ENCODE results near the gene VDAC1. TPM values are rescaled to one million over a fixed set of nuclear protein-coding genes. Genes with fewer than 3 reads are reported as not detected.

VDAC1 gene
- total and polyA plus RNA-seq, 3 experiments from 2014 or later, result 92.8 to 422 (median 409) TPM

GRCh38 chr5:134003817-134004625, 754 bp downstream of the VDAC1 start:
- Mint-ChIP-seq H3K36me3 (peaks cover 0 to 16% (median 1%) of the 10 kb centered on the region in 3 donors), H3K27ac (peak overlapping the region; percentile 94 to 99 (median 98)), H3K27me3 (no peaks in the 10 kb centered on the region), H3K9me3 (no peaks in the 10 kb centered on the region), H3K4me1 (peaks cover 43 to 59% (median 55%) of the 10 kb centered on the region in 3 donors), H3K4me3 (peak overlapping the region; percentile 89 to 98 (median 94))
- Histone ChIP-seq H3K27ac (ENCODE audit: low read depth, low read length) (peak overlapping the region; percentile 94), H3K36me3 (ENCODE audit: insufficient read depth, low read length) (peaks cover 5% of the 10 kb centered on the region), H3K4me3 (ENCODE audit: low read length) (peak overlapping the region; percentile 51), H3K27me3 (ENCODE audit: insufficient read depth, low read length, poor library complexity, severe bottlenecking) (no peaks in the 10 kb centered on the region), H3K9me3 (ENCODE audit: low read length) (no peaks in the 10 kb centered on the region), H3K4me1 (ENCODE audit: insufficient read depth, low read length) (peaks cover 39% of the 10 kb centered on the region)
- ChIA-PET CTCF (interaction anchor here (1.0 to 2.0 kb wide), 2 partner anchors 22 to 36 kb away, joined by 3 to 12 read pairs; no protein-coding TSS in a partner anchor), POLR2A (interaction anchor here (1.2 to 2.8 kb wide), 5 partner anchors 10 to 901 kb away, joined by 3 to 15 read pairs (median 3); partner anchors contain the start of genes CAMLG, PCBD2, PPP2CA and SKP1)
- peak; percentile 18 to 57 (median 31) for DNase-seq

GRCh38 chr5:134003064-134003816, 1.5 kb downstream of the VDAC1 start:
- Mint-ChIP-seq H3K27me3 (no peaks in the 10 kb centered on the region), H3K36me3 (peaks cover 0 to 16% (median 1%) of the 10 kb centered on the region in 3 donors), H3K27ac (peak overlapping the region; percentile 94 to 99 (median 98)), H3K4me3 (peak overlapping the region; percentile 89 to 98 (median 94)), H3K4me1 (peaks cover 43 to 66% (median 61%) of the 10 kb centered on the region in 3 donors), H3K9me3 (no peaks in the 10 kb centered on the region)
- POLR2A ChIA-PET, result interaction anchor here (0.6 to 2.8 kb wide), 5 partner anchors 9 to 901 kb away, joined by 3 to 15 read pairs (median 6); partner anchors contain the start of genes PCBD2 and PPP2CA
- Histone ChIP-seq H3K27ac (ENCODE audit: low read depth, low read length) (peak overlapping the region; percentile 94), H3K4me3 (ENCODE audit: low read length) (peak overlapping the region; percentile 51), H3K36me3 (ENCODE audit: insufficient read depth, low read length) (peaks cover 5% of the 10 kb centered on the region), H3K4me1 (ENCODE audit: insufficient read depth, low read length) (peaks cover 39% of the 10 kb centered on the region), H3K9me3 (ENCODE audit: low read length) (no peaks in the 10 kb centered on the region), H3K27me3 (ENCODE audit: insufficient read depth, low read length, poor library complexity, severe bottlenecking) (no peaks in the 10 kb centered on the region)
- DNase-seq, result no peak
- CTCF ChIA-PET, result interaction anchor here (1.0 to 2.0 kb wide), 2 partner anchors 21 to 37 kb away, joined by 3 to 12 read pairs; no protein-coding TSS in a partner anchor

- H3K4me1 ChIP-seq (ENCODE audit: insufficient read depth, low read length), result peaks cover 39% of the 10 kb centered on the region
Measured at GRCh38 chr5:134001938-134002731, 2.6 kb downstream of the VDAC1 start.

GRCh38 chr5:134000696-134001453, 3.9 kb downstream of the VDAC1 start:
- Histone ChIP-seq H3K9me3 (ENCODE audit: low read length) (no peaks in the 10 kb centered on the region), H3K27ac (ENCODE audit: low read depth, low read length) (no peak overlapping the region), H3K36me3 (ENCODE audit: insufficient read depth, low read length) (peaks cover 5% of the 10 kb centered on the region), H3K27me3 (ENCODE audit: insufficient read depth, low read length, poor library complexity, severe bottlenecking) (no peaks in the 10 kb centered on the region), H3K4me3 (ENCODE audit: low read length) (no peak overlapping the region), H3K4me1 (ENCODE audit: insufficient read depth, low read length) (peaks cover 40% of the 10 kb centered on the region)
- Mint-ChIP-seq H3K9me3 (no peaks in the 10 kb centered on the region), H3K36me3 (peaks cover 0 to 16% (median 1%) of the 10 kb centered on the region in 3 donors), H3K27me3 (no peaks in the 10 kb centered on the region), H3K27ac (peak overlapping the region in 6 of 8 donors; percentile 19 to 98 (median 66)), H3K4me3 (peak overlapping the region in 1 of 7 donors; percentile 7), H3K4me1 (peaks cover 55 to 81% (median 73%) of the 10 kb centered on the region in 3 donors)
- no peak for DNase-seq
- ChIA-PET CTCF (interaction anchor here (0.9 kb wide), 1 partner anchor 38 kb away, joined by 3 read pairs; no protein-coding TSS in a partner anchor), POLR2A (no interaction called here)

More at GRCh38 chr5:134001938-134002731, 2.6 kb downstream of the VDAC1 start:
- Histone ChIP-seq H3K27me3 (ENCODE audit: insufficient read depth, low read length, poor library complexity, severe bottlenecking) (no peaks in the 10 kb centered on the region), H3K4me3 (ENCODE audit: low read length) (no peak overlapping the region), H3K36me3 (ENCODE audit: insufficient read depth, low read length) (peaks cover 5% of the 10 kb centered on the region), H3K9me3 (ENCODE audit: low read length) (no peaks in the 10 kb centered on the region), H3K27ac (ENCODE audit: low read depth, low read length) (no peak overlapping the region)
- H3K4me1 Mint-ChIP-seq, result peaks cover 46 to 71% (median 66%) of the 10 kb centered on the region in 3 donors
- peak overlapping the region; percentile 48 to 99 (median 84) for H3K27ac Mint-ChIP-seq
- H3K36me3 Mint-ChIP-seq, result peaks cover 0 to 16% (median 1%) of the 10 kb centered on the region in 3 donors
- H3K9me3 Mint-ChIP-seq, result no peaks in the 10 kb centered on the region
- peak overlapping the region; percentile 55 to 96 (median 89) for H3K4me3 Mint-ChIP-seq
- POLR2A ChIA-PET, result no interaction called here
- H3K27me3 Mint-ChIP-seq, result no peaks in the 10 kb centered on the region
- DNase-seq, result no peak
- CTCF ChIA-PET, result no interaction called here

- H3K4me3 Mint-ChIP-seq, result peak overlapping the region in 1 of 7 donors; percentile 47
- H3K27me3 Mint-ChIP-seq, result no peaks in the 10 kb centered on the region
- Histone ChIP-seq H3K4me3 (ENCODE audit: low read length) (no peak overlapping the region), H3K27ac (ENCODE audit: low read depth, low read length) (no peak overlapping the region), H3K9me3 (ENCODE audit: low read length) (no peaks in the 10 kb centered on the region), H3K4me1 (ENCODE audit: insufficient read depth, low read length) (peaks cover 37% of the 10 kb centered on the region), H3K36me3 (ENCODE audit: insufficient read depth, low read length) (peaks cover 5% of the 10 kb centered on the region), H3K27me3 (ENCODE audit: insufficient read depth, low read length, poor library complexity, severe bottlenecking) (no peaks in the 10 kb centered on the region)
- ChIA-PET CTCF (interaction anchor here (0.6 to 0.9 kb wide), 2 partner anchors 39 to 140 kb away, joined by 3 read pairs; no protein-coding TSS in a partner anchor), POLR2A (interaction anchor here (0.9 kb wide), 1 partner anchor 30 kb away, joined by 3 read pairs; no protein-coding TSS in a partner anchor)
- DNase-seq, result no peak
- peaks cover 56 to 81% (median 72%) of the 10 kb centered on the region in 3 donors for H3K4me1 Mint-ChIP-seq
- peaks cover 0 to 15% (median 1%) of the 10 kb centered on the region in 3 donors for H3K36me3 Mint-ChIP-seq
- H3K27ac Mint-ChIP-seq, result peak overlapping the region in 7 of 8 donors; percentile 19 to 98 (median 54)
- H3K9me3 Mint-ChIP-seq, result no peaks in the 10 kb centered on the region
Measured at GRCh38 chr5:134000091-134000511, 4.7 kb downstream of the VDAC1 start.

GRCh38 chr5:133998807-133999206, 6.0 kb downstream of the VDAC1 start:
- H3K4me3 Mint-ChIP-seq, result no peak overlapping the region
- Histone ChIP-seq H3K4me3 (ENCODE audit: low read length) (no peak overlapping the region), H3K9me3 (ENCODE audit: low read length) (no peaks in the 10 kb centered on the region), H3K27ac (ENCODE audit: low read depth, low read length) (no peak overlapping the region), H3K4me1 (ENCODE audit: insufficient read depth, low read length) (peaks cover 37% of the 10 kb centered on the region), H3K36me3 (ENCODE audit: insufficient read depth, low read length) (peaks cover 5% of the 10 kb centered on the region), H3K27me3 (ENCODE audit: insufficient read depth, low read length, poor library complexity, severe bottlenecking) (no peaks in the 10 kb centered on the region)
- H3K27ac Mint-ChIP-seq, result peak overlapping the region in 3 of 8 donors; percentile 33 to 98 (median 56)
- DNase-seq, result no peak
- no peaks in the 10 kb centered on the region for H3K9me3 Mint-ChIP-seq
- peaks cover 67 to 91% (median 84%) of the 10 kb centered on the region in 3 donors for H3K4me1 Mint-ChIP-seq
- H3K36me3 Mint-ChIP-seq, result peaks cover 0 to 15% (median 1%) of the 10 kb centered on the region in 3 donors
- no peaks in the 10 kb centered on the region for H3K27me3 Mint-ChIP-seq
- CTCF ChIA-PET, result interaction anchor here (0.6 kb wide), 1 partner anchor 707 kb away, joined by 3 read pairs; no protein-coding TSS in a partner anchor
- POLR2A ChIA-PET, result interaction anchor here (1.2 kb wide), 1 partner anchor 373 kb away, joined by 3 read pairs; the partner anchor contains the start of gene UBE2B
